ENCODE measurements around the gene EIF3D. TPM values are rescaled to one million over a fixed set of nuclear protein-coding genes. Genes with fewer than 3 reads are reported as not detected.
A peak's percentile ranks its signal among the peaks of the same experiment; 100 is the strongest.

Gene EIF3D
- total RNA-seq, 2 experiments from 2014 or later, result 334 to 341 TPM

DNA sequence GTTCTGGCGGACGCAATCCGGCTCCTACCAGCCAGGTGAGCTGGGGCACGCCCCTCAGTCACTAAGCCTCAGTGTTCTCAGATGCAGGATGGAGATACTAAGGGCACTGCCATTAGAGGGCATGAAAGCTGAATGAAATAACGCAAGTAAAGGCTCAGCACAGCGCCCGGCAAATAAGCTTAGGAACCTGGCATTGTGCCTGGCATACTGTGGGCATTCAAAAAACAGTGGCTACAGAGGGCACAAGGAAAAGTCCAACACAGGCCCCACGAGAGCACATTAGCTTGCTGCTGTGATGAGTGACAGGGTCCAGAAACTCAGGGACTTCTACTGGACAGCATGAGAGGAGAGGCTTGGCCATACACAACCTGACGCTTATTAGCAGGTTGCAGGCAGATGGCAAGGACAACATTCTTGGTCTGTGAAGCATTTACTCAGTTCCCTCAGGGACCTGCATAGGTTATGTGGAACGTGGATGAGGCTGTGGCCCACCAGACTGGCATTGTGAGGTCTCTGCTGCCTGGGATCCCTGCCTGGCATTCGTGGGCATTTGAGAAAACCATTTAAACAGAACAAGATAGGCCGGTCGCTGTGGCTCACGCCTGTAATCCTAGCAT, 59.8 kb downstream of the EIF3D start:
- Mint-ChIP-seq H3K27ac (no peak overlapping the region), H3K36me3 (ENCODE audit: low read depth) (peaks cover 15% of the 10 kb centered on the region), H3K9me3 (no peaks in the 10 kb centered on the region), H3K27me3 (ENCODE audit: low read depth) (no peaks in the 10 kb centered on the region), H3K4me1 (ENCODE audit: low read depth) (peaks cover 30% of the 10 kb centered on the region), H3K4me3 (no peak overlapping the region)
- intact Hi-C loops (cut with micrococcal nuclease), result no loop called here
- no peak for DNase-seq
- CTCF ChIA-PET, result interaction anchor here (0.7 to 9.9 kb wide), 12 partner anchors 13 to 197 kb away, joined by 3 to 119 read pairs (median 5); no protein-coding TSS in a partner anchor

DNA sequence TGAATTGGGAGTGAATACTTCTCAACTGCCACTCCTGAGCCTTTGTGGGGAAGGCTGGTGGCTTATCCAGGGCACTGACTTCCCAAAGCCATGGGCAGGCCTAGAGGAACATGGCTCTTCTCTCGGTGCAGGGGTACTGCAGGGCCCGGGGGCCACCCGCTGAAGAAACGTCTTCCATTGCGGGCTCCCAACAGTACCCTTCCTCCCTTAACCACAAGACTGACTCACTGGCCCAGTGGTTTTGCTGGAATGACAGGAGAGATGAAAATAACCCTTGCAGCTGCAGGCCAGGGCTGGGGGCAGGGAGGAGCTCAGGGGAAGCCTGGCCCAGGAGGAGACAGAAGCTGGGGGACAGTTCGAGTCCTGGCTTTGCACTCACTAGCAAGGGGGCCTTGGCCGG, 61.0 kb downstream of the EIF3D start:
- Mint-ChIP-seq H3K4me1 (ENCODE audit: low read depth) (peaks cover 30% of the 10 kb centered on the region), H3K36me3 (ENCODE audit: low read depth) (peaks cover 14% of the 10 kb centered on the region), H3K4me3 (no peak overlapping the region), H3K9me3 (no peaks in the 10 kb centered on the region), H3K27me3 (ENCODE audit: low read depth) (no peaks in the 10 kb centered on the region), H3K27ac (no peak overlapping the region)
- intact Hi-C loops (cut with micrococcal nuclease), result no loop called here
- CTCF ChIA-PET, result interaction anchor here (0.8 to 9.9 kb wide), 3 partner anchors 20 to 168 kb away, joined by 3 to 119 read pairs (median 5); no protein-coding TSS in a partner anchor
- peak; percentile 39 for DNase-seq

DNA sequence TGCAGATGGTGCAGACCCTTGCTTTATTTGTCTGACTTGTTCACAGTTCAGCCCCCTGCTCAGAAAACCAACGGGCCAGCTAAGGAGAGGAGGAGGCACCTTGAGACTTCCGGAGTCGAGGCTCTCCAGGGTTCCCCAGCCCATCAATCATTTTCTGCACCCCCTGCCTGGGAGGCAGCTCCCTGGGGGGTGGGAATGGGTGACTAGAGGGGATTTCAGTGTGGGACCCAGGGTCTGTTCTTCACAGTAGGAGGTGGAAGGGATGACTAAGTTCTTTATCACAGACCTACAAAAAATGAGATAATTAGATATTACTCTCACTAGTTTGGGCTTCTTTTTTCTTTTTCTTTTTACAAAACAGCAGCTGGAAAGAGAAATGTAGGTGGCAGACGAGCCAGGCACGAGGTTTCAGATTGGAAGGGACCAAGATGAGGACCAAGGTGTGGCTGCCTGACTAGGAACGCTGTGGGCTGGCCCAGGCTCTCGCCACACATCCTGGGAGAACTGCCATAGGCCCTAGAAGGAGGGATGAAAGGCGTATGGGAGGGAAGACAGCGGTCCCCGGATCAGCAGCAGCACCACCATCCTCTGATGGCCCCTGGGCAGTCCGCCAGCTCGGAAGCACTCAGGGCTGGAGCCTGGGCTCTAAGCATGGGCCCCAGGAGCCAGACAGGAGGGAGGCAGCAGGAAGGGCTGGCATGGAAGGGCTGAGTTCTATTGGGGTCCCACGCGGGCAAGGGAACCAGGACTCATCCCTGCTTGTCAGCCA, 61.7 kb downstream of the EIF3D start:
- Mint-ChIP-seq H3K36me3 (ENCODE audit: low read depth) (peaks cover 11% of the 10 kb centered on the region), H3K27ac (peak overlapping the region; percentile 73), H3K9me3 (no peaks in the 10 kb centered on the region), H3K27me3 (ENCODE audit: low read depth) (no peaks in the 10 kb centered on the region), H3K4me3 (no peak overlapping the region), H3K4me1 (ENCODE audit: low read depth) (peaks cover 30% of the 10 kb centered on the region)
- CTCF ChIA-PET, result interaction anchor here (0.6 to 9.9 kb wide), 4 partner anchors 25 to 183 kb away, joined by 3 to 119 read pairs (median 4); no protein-coding TSS in a partner anchor
- intact Hi-C loops (cut with micrococcal nuclease), result no loop called here
- peak; percentile 16 for DNase-seq

DNA sequence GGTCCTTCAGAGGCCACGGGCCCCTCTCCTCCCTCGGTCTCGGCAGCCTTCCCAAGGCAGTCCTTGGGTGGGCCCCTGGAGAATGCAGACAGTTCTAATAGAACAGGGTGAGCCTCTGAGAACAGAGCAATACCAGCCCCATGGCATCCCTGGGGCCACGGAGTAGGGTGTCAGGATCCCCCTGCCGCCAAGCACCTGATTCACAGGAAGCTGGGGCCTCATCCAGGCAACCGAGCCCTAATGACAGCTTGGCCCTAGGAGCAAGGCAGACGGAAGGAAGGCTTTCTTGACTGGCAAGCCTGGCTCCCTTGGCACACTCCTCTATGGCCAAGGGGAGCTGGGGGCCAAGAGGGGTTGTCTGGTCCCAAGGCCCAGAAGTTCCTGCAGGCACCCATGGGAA, 62.7 kb downstream of the EIF3D start:
- intact Hi-C loops (cut with micrococcal nuclease), result no loop called here
- no peaks in the 10 kb centered on the region for H3K9me3 Mint-ChIP-seq
- peaks cover 30% of the 10 kb centered on the region for H3K4me1 Mint-ChIP-seq (ENCODE audit: low read depth)

DNA sequence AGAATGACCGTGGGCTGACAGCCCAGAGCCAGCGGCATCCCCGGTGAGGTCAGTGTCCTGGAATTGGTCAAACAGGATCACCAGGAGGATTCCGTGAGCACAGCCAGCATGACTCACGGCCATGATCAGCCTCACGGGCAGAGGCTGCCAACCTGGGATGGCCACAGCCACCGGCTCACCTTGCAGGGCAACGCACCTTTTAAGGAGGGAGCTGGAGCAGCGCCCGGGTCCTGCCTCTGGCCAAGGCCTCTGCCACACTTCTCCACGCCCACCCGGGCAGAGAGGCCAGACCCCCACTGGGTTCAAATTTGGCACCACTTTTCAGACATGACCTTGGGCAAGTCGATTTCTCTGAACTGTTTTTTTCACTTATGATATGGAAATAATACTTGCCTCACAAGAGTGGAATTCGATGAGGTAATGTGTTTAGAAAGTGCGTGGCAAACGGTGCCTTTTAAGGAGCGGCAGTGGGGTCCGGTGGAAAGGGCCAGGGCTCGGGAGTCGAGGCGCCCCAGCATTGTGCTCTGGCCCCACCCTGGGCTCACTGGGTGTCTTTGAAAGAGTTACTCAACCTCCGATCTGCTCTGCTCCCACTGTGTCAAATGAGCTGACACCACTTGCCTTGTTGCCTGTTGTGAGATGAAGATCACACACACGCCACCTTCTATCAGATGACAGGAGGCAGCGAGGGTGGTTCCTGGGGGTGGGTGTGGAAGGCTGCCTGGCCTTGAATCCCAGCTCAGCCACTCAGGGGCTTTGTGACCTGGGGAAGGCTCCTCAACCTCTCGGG, 63.5 kb downstream of the EIF3D start:
- H3K4me1 Mint-ChIP-seq (ENCODE audit: low read depth), result peaks cover 28% of the 10 kb centered on the region
- peaks cover 6% of the 10 kb centered on the region for H3K36me3 Mint-ChIP-seq (ENCODE audit: low read depth)
- H3K9me3 Mint-ChIP-seq, result no peaks in the 10 kb centered on the region
- no peaks in the 10 kb centered on the region for H3K27me3 Mint-ChIP-seq (ENCODE audit: low read depth)
- H3K27ac Mint-ChIP-seq, result no peak overlapping the region
- intact Hi-C loops (cut with micrococcal nuclease), result no loop called here
- CTCF ChIA-PET, result interaction anchor here (0.6 to 9.9 kb wide), 3 partner anchors 165 to 241 kb away, joined by 4 to 119 read pairs (median 5); no protein-coding TSS in a partner anchor
- DNase-seq, result no peak
- no peak overlapping the region for H3K4me3 Mint-ChIP-seq

More for the DNA sequence above, 62.7 kb downstream of the EIF3D start:
- H3K4me3 Mint-ChIP-seq, result no peak overlapping the region
- H3K27me3 Mint-ChIP-seq (ENCODE audit: low read depth), result no peaks in the 10 kb centered on the region
- no peak overlapping the region for H3K27ac Mint-ChIP-seq
- H3K36me3 Mint-ChIP-seq (ENCODE audit: low read depth), result peaks cover 7% of the 10 kb centered on the region
- CTCF ChIA-PET, result interaction anchor here (0.6 to 9.9 kb wide), 4 partner anchors 166 to 242 kb away, joined by 3 to 119 read pairs (median 4); no protein-coding TSS in a partner anchor
- no peak for DNase-seq

DNA sequence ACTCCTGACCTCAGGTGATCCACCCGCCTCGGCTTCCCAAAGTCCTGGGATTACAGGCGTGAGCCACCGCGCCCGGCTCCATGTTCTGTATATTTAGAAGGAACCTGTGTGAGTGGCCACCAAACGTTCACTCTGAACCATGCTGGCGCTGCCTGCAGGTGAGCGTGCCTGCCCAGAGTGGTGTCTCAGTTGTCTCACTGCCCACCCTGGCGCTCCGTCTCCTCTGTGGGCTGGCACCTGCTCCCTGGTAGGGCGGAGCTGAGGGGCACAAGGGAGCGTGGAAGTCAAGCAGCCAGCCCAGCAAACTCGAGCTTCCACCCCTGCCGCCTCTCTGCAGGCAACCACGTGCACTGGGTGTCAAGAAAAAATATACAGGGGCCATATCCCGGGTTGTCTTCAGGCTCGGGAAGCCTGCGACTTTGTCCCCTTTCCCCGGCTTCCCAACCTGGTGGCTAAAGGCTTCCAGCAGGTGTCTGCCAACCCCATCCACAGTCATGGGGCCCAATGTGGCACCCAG, 64.2 kb downstream of the EIF3D start:
- Mint-ChIP-seq H3K4me3 (no peak overlapping the region), H3K4me1 (ENCODE audit: low read depth) (peaks cover 21% of the 10 kb centered on the region), H3K36me3 (ENCODE audit: low read depth) (peaks cover 6% of the 10 kb centered on the region), H3K27me3 (ENCODE audit: low read depth) (no peaks in the 10 kb centered on the region), H3K9me3 (no peaks in the 10 kb centered on the region), H3K27ac (no peak overlapping the region)
- intact Hi-C loops (cut with micrococcal nuclease), result no loop called here
- DNase-seq, result no peak
- CTCF ChIA-PET, result no interaction called here

DNA sequence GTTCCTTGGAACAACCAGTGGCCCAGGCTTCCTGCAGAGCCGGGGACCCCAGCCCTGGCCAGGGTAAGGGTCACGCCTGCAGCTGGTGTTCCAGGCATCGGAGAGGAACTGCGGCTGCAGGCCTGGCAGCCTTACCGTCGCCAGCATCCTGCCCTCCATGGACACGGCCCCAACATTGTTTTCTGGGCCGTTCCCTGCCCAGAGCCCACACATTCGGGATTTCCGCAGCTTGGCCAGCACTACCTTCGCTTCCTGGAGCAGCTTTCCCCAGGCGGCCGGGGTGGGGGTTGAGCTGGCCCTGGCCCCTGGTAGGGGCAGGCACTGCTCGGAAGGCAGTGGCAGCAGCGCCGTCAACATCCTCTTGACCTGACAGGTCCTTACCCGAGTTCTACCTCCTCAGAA, 65.2 kb downstream of the EIF3D start:
- H3K4me1 Mint-ChIP-seq (ENCODE audit: low read depth), result peaks cover 20% of the 10 kb centered on the region
- peaks cover 6% of the 10 kb centered on the region for H3K36me3 Mint-ChIP-seq (ENCODE audit: low read depth)
- no peaks in the 10 kb centered on the region for H3K9me3 Mint-ChIP-seq
- no peak overlapping the region for H3K27ac Mint-ChIP-seq
- no peak overlapping the region for H3K4me3 Mint-ChIP-seq
- CTCF ChIA-PET, result interaction anchor here (0.8 kb wide), 1 partner anchor 132 kb away, joined by 3 read pairs; no protein-coding TSS in a partner anchor
- no peaks in the 10 kb centered on the region for H3K27me3 Mint-ChIP-seq (ENCODE audit: low read depth)
- DNase-seq, result no peak
- intact Hi-C loops (cut with micrococcal nuclease), result no loop called here

DNA sequence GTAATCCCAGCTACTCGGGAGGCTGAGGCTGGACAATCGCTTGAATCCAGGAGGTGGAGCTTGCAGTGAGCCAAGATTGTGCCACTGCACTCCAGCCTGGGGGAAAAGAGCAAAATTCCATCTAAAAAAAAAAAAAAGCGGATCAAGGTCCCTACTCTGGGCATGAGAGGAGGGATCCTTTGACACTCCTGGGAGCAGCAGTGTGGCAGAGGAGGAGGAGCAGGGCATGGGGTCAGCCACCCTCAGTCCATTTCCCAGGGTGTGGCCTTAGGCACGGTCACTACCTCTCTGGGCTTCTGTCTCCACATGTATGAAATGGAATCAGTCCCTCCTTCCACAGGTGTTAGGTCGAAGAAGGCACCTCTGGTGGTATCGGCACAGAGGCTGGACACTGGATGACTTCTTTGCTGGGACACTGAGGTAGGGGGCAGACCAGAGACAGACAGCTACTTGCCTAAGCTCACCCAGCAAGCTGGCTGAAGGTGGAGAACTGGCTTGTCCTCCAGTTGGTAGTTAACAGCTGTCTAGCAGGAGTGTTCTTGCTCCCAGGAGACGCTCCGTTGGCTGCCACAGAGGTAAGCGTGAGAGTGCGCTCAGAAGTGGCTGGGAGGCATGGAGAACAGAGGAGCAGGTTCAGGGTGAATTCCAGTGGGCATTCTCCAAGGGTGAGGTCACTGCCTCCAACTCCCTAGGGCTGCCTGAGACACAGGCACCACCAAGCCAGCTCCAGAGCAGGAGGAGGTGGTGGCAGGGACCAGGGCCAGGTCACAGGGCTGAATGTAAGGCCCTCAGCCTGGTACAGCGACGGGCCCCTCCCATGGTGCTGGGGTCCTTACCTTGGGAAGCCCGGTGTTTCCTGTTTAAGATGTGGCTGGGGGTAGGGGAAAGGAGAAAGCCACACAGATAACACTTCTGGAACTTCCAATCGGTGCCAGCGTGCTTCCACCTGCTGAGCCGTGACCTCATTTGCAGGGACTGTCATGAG, 67.0 kb downstream of the EIF3D start:
- Mint-ChIP-seq H3K4me1 (ENCODE audit: low read depth) (peaks cover 4% of the 10 kb centered on the region), H3K27ac (no peak overlapping the region), H3K9me3 (no peaks in the 10 kb centered on the region), H3K36me3 (ENCODE audit: low read depth) (peaks cover 4% of the 10 kb centered on the region), H3K4me3 (no peak overlapping the region), H3K27me3 (ENCODE audit: low read depth) (no peaks in the 10 kb centered on the region)
- intact Hi-C loops (cut with micrococcal nuclease), result no loop called here
- CTCF ChIA-PET, result interaction anchor here (0.6 to 3.1 kb wide), 2 partner anchors 9 to 100 kb away, joined by 4 to 10 read pairs; no protein-coding TSS in a partner anchor
- no peak for DNase-seq

Other genes with a start within 250 kb of the EIF3D start
- 100 to 1,000 TPM; 574 to 625 TPM for gene MYH9, start 141.2 kb downstream of the EIF3D start, total RNA-seq
- 100 to 1,000 TPM; 108 to 113 TPM for gene TXN2, start 47.5 kb downstream of the EIF3D start, total RNA-seq
- 10 to 100 TPM; 10.6 to 11.9 TPM for gene FOXRED2, start 22.1 kb downstream of the EIF3D start, total RNA-seq
- not detected for gene CACNG2, start 174.6 kb upstream of the EIF3D start, total RNA-seq
- 10 to 100 TPM; 15.7 to 16.2 TPM for gene IFT27, start 247.0 kb upstream of the EIF3D start, total RNA-seq

Data from activated naive CD4-positive, alpha-beta T cell treated with anti-CD3 and anti-CD28 coated beads for 36 hours (primary cell).